ENCODE results near the gene NQO2. TPM values are rescaled to one million over a fixed set of nuclear protein-coding genes. Genes with fewer than 3 reads are reported as not detected.
A peak's percentile ranks its signal among the peaks of the same experiment; 100 is the strongest.

The NQO2 gene
- total and polyA plus RNA-seq, 2 of the 13 experiments (the other 11 are each of a cell fraction or from before 2014, with no cell fraction given), result 32.2 to 56.5 TPM

GRCh38 chr6:2970753-2971419 lies 28.8 kb upstream of the NQO2 start (continued):
- TF ChIP-seq RERE (CRISPR knock-in tag; IDR thresholded peaks at IDR 0.05; ENCODE audit: low read depth) (no peak), SRY (CRISPR knock-in tag; IDR thresholded peaks at IDR 0.05) (0 out of 2 replicates have a peak, but pooled peaks have one; percentile 49), ZNF501 (CRISPR knock-in tag; IDR thresholded peaks at IDR 0.05) (no peak), KLF13 (CRISPR knock-in tag; IDR thresholded peaks at IDR 0.05) (no peak), RFXAP (CRISPR knock-in tag; IDR thresholded peaks at IDR 0.05; ENCODE audit: borderline replicate concordance) (no peak), ZNF121 (CRISPR knock-in tag; IDR thresholded peaks at IDR 0.05) (no peak), HNRNPLL (IDR thresholded peaks at IDR 0.05; ENCODE audit: low read depth, low read length, poor library complexity, severe bottlenecking) (no peak), RBM39 (IDR thresholded peaks at IDR 0.05; ENCODE audit: low read depth, low read length, poor library complexity, severe bottlenecking) (no peak)
